ENCODE results near the gene RPSA.
A peak's percentile ranks its signal among the peaks of the same experiment; 100 is the strongest.
"Not testable (repeated sequence)": the region's sequence is repeated elsewhere in the genome, so short reads cannot be mapped to it uniquely, and the experiment has no call there.

Gene RPSA

GRCh38 chr3:39388741-39389248, 17.7 kb upstream of the RPSA start:
- DNase-seq (ENCODE audit: low spot score) = no peak

- DNase-seq (ENCODE audit: low spot score) = no peak
These were observed 16.3 kb upstream of the RPSA start for GRCh38 chr3:39390181-39390580.

- DNase-seq (ENCODE audit: low spot score) = no peak
These were observed 9.8 kb upstream of the RPSA start for GRCh38 chr3:39396690-39397089.

GRCh38 chr3:39398700-39399099, 7.8 kb upstream of the RPSA start:
- no peak for DNase-seq (ENCODE audit: low spot score)

- no peak for DNase-seq (ENCODE audit: low spot score)
These were observed 4.5 kb upstream of the RPSA start for GRCh38 chr3:39401983-39402382.

- no peak for DNase-seq (ENCODE audit: low spot score)
These were observed 1.4 kb upstream of the RPSA start for GRCh38 chr3:39404943-39405686.

GRCh38 chr3:39405687-39406367, 693 bp upstream of the RPSA start:
- no peak for DNase-seq (ENCODE audit: low spot score)

GRCh38 chr3:39407259-39407629, 724 bp downstream of the RPSA start:
- peak; percentile 27 for DNase-seq (ENCODE audit: low spot score)

- no peak for DNase-seq (ENCODE audit: low spot score)
These were observed 1.4 kb downstream of the RPSA start for GRCh38 chr3:39407773-39408492.

- DNase-seq (ENCODE audit: low spot score) = no peak
These were observed 2.2 kb downstream of the RPSA start for GRCh38 chr3:39408493-39409372.

- no peak for DNase-seq (ENCODE audit: low spot score)
These were observed 3.1 kb downstream of the RPSA start for GRCh38 chr3:39409514-39410136.

- no peak for DNase-seq (ENCODE audit: low spot score)
These were observed 4.4 kb downstream of the RPSA start for GRCh38 chr3:39410893-39411292.

GRCh38 chr3:39412668-39413260, 6.2 kb downstream of the RPSA start:
- DNase-seq (ENCODE audit: low spot score) = no peak

- DNase-seq (ENCODE audit: low spot score) = no peak
These were observed 7.3 kb downstream of the RPSA start for GRCh38 chr3:39413691-39414420.

GRCh38 chr3:39414421-39414907, 7.9 kb downstream of the RPSA start:
- no peak for DNase-seq (ENCODE audit: low spot score)

- not testable (repeated sequence) for DNase-seq (ENCODE audit: low spot score)
These were observed 8.8 kb downstream of the RPSA start for GRCh38 chr3:39415302-39415701.

- no peak for DNase-seq (ENCODE audit: low spot score)
These were observed 9.5 kb downstream of the RPSA start for GRCh38 chr3:39415983-39416382.

- not testable (repeated sequence) for DNase-seq (ENCODE audit: low spot score)
These were observed 10.5 kb downstream of the RPSA start for GRCh38 chr3:39416998-39417397.

GRCh38 chr3:39418556-39419225, 12.2 kb downstream of the RPSA start:
- DNase-seq (ENCODE audit: low spot score) = not testable (repeated sequence)

Data from GM03348 (cell line).